GM12878 (cell line): ENCODE data around the gene ARHGEF6. TPM values are rescaled to one million over a fixed set of nuclear protein-coding genes. Genes with fewer than 3 reads are reported as not detected.

Source experiments
- ATAC-seq: fragments of 200-7000 bp; cut with Tn5 transposase; 3 replicates; pipeline ENCODE4 v1.9.1; 2020; ENCODE audit warnings: mild to moderate bottlenecking, moderate library complexity
- BruUV-seq: library from RNA; stranded (reverse); fragments of 400-500 nt; replicated peaks from 2 replicates; lab custom pipeline; 2021; lab: Mats Ljungman, UMichigan
- CTCF ChIA-PET: fragments of 300-600 bp; sonication (Branson Sonifier 250); formaldehyde crosslinking; extraction: SDS; loops from one replicate; lab custom pipeline; 2021; ENCODE audit warnings: inconsistent platforms; lab: Yijun Ruan, JAX
- POLR2A ChIA-PET: fragments of 350-600 bp; formaldehyde crosslinking; extraction: SDS; loops from one replicate; lab custom pipeline; 2021; ENCODE audit warnings: inconsistent platforms; lab: Charles Lee
- RAD21 ChIA-PET: fragments of 300-600 bp; sonication (Branson Sonifier 250); formaldehyde crosslinking; loops from one replicate; lab custom pipeline; 2023; ENCODE audit warnings: antibody characterized with exemption; ENCODE audit not compliant: unreplicated experiment; lab: Charles Lee
- SMC1A ChIA-PET: fragments of 300-600 bp; sonication (Branson Sonifier 250); formaldehyde crosslinking; loops from one replicate; lab custom pipeline; 2023; ENCODE audit not compliant: unreplicated experiment, uncharacterized antibody; lab: Charles Lee
- DNase-seq: peaks from one replicate; pipeline ENCODE4 v3.0.0-alpha.2; 2011; ENCODE audit warnings: low read depth, low spot score
- FAIRE-seq: peaks from 3 replicates; lab custom pipeline; 2011; peaks lifted over from hg19 to GRCh38; lab: Jason Lieb, UNC
- H2AFZ ChIP-seq: 2 replicates; pipeline ENCODE4 v1.6.0; 2011; ENCODE audit warnings: low read depth, low read length, control low read depth; ENCODE audit not compliant: control insufficient read depth
- H3K27ac ChIP-seq: 2 replicates; pipeline ENCODE4 v1.5.1; 2011; ENCODE audit warnings: control low read depth; ENCODE audit not compliant: control insufficient read depth, insufficient read depth
- H3K27me3 ChIP-seq, 2 experiments: replicated peaks in 1 of 2; 2 replicates each; pipeline versions ENCODE4 v1.6.0 to v1.6.1; 2011; ENCODE audit warnings: low read length in 1 of 2; ENCODE audit not compliant: control insufficient read depth in 2 of 2, insufficient read depth in 2 of 2
- H3K36me3 ChIP-seq, 2 experiments: 2 replicates each; pipeline ENCODE4 v1.5.1; 2011; ENCODE audit warnings: low read length in 1 of 2; ENCODE audit not compliant: control insufficient read depth in 2 of 2, insufficient read depth in 2 of 2
- H3K4me1 ChIP-seq: 2 replicates; pipeline ENCODE4 v1.6.1; 2011; ENCODE audit warnings: mild to moderate bottlenecking, low read length, moderate library complexity, mixed read lengths; ENCODE audit not compliant: control insufficient read depth, insufficient read depth
- H3K4me2 ChIP-seq: 2 replicates; pipeline ENCODE4 v1.6.0; 2011; ENCODE audit warnings: control low read depth; ENCODE audit not compliant: control insufficient read depth, insufficient read depth
- H3K4me3 ChIP-seq: fragments of 200-600 bp; sonication (generic); 2 replicates; pipeline ENCODE4 v1.5.1; 2016
- H3K79me2 ChIP-seq: 2 replicates; pipeline ENCODE4 v1.6.0; 2011; ENCODE audit warnings: low read length; ENCODE audit not compliant: control insufficient read depth, insufficient read depth
- H3K9ac ChIP-seq: 2 replicates; pipeline ENCODE4 v1.8.0; 2011; ENCODE audit warnings: low read length, control low read depth, mixed read lengths; ENCODE audit not compliant: control insufficient read depth, insufficient read depth
- H3K9me3 ChIP-seq: replicated peaks from 3 replicates; pipeline ENCODE4 v1.5.1; 2011; ENCODE audit warnings: mild to moderate bottlenecking, low read length; ENCODE audit not compliant: control insufficient read depth, insufficient read depth
- H4K20me1 ChIP-seq: 2 replicates; pipeline ENCODE4 v1.6.0; 2011; ENCODE audit not compliant: control insufficient read depth, insufficient read depth
- ASH2L ChIP-seq: fragments of 300-600, 200-600 bp; sonication (generic); IDR thresholded peaks from 2 replicates; pipeline ENCODE4 v1.6.1; 2017; ENCODE audit warnings: low read depth, mild to moderate bottlenecking, borderline replicate concordance
- BMI1 ChIP-seq: fragments of 450-650 bp; IDR thresholded peaks from 2 replicates; pipeline ENCODE4 v1.6.1; 2016; ENCODE audit warnings: mild to moderate bottlenecking, moderate library complexity, borderline replicate concordance
- CBX5 ChIP-seq: sonication (generic); IDR thresholded peaks from 2 replicates; pipeline ENCODE4 v1.6.1; 2016; ENCODE audit warnings: low read depth, moderate library complexity, mild to moderate bottlenecking, inconsistent platforms
- EGR1 ChIP-seq, 2 experiments: IDR thresholded peaks; 1 replicate in 1 of 2; 2 replicates in 1 of 2; pipeline ENCODE4 v1.6.1; 2011 to 2012; ENCODE audit warnings: low read depth in 2 of 2, low read length in 2 of 2, borderline replicate concordance in 1 of 2, mild to moderate bottlenecking in 1 of 2, moderate library complexity in 1 of 2
- IKZF2 ChIP-seq, 2 experiments: fragments of 450-650 bp; IDR thresholded peaks; 2 replicates each; pipeline ENCODE4 v1.6.1; 2017; ENCODE audit warnings: mild to moderate bottlenecking in 2 of 2, moderate library complexity in 2 of 2
- JUND ChIP-seq: IDR thresholded peaks from 2 replicates; pipeline ENCODE4 v1.6.1; 2012; ENCODE audit warnings: low read depth, mild to moderate bottlenecking, low read length, improper control_type of control experiment, moderate library complexity
- MXI1 ChIP-seq: fragments of 150-350 bp; IDR thresholded peaks from 2 replicates; pipeline ENCODE4 v1.6.1; 2011; ENCODE audit warnings: low read depth, mild to moderate bottlenecking, inconsistent platforms, low read length, improper control_type of control experiment
- SMAD5 ChIP-seq: IDR thresholded peaks from 2 replicates; pipeline ENCODE4 v1.6.1; 2016; ENCODE audit warnings: antibody characterized with exemption, low read depth
- SRF ChIP-seq, 2 experiments: IDR thresholded peaks; 2 replicates each; pipeline ENCODE4 v1.6.1; 2011; ENCODE audit warnings: low read depth in 2 of 2, low read length in 2 of 2, mild to moderate bottlenecking in 1 of 2, moderate library complexity in 1 of 2
- ZNF24 ChIP-seq: fragments of 450-650 bp; IDR thresholded peaks from 2 replicates; pipeline ENCODE4 v1.6.1; 2017; ENCODE audit warnings: antibody characterized with exemption, mild to moderate bottlenecking
- WGBS: methylation state at CpG from one replicate; pipeline ENCODE4 v1.1.6; 2016; ENCODE audit warnings: low lambda C conversion rate; ENCODE audit not compliant: insufficient replicate concordance, insufficient coverage; ENCODE audit errors: missing lambda C conversion rate; 5-methylcytosine and 5-hydroxymethylcytosine counted together
- in situ Hi-C: fragments of 300-500 bp; cut with MboI; formaldehyde crosslinking; loops from 9 replicates; pipeline ENCODE4 v1.14.3; 2018; ENCODE audit warnings: mixed read lengths
- intact Hi-C: fragments of 100-400 bp; cut with micrococcal nuclease; formaldehyde crosslinking; loops from one replicate; pipeline ENCODE4 v1.14.2; 2022; ENCODE audit not compliant: unreplicated experiment
- polyA plus RNA-seq, 11 experiments: library from polyadenylated mRNA; depleted of rRNA in 4 of 11; unstranded in 6 of 11; stranded (reverse) in 5 of 11; fragments of >200 nt; fragmentation: Nextera tagmentation in 4 of 11; fragmentation: Illumina TruSeq in 1 of 11; extraction: Ambion mirVana in 4 of 11; extraction: Trizol in 1 of 11; gene quantifications; 1 replicate in 1 of 11; 2 replicates in 10 of 11; pipeline versions ENCODE4 v1.2.1 to v1.2.3, GENCODE V29; 2011 to 2016; ENCODE audit warnings: inconsistent platforms in 2 of 11, missing spikeins in 2 of 11, low read depth in 1 of 11
- total RNA-seq, 4 experiments: library from RNA; depleted of rRNA in 3 of 4; stranded (reverse); fragments of >200 nt in 3 of 4; fragmentation: Illumina TruSeq in 1 of 4; extraction: Trizol in 1 of 4; gene quantifications; 2 replicates each; pipeline versions ENCODE4 v1.2.1 to v1.2.3, GENCODE V29; 2013 to 2021
- TF ChIP-seq, protein P1 (sequence below): fragments of 150-350 bp; IDR thresholded peaks from 2 replicates; pipeline ENCODE4 v1.6.1; 2016; ENCODE audit warnings: low read depth, low read length
- TF ChIP-seq, protein P2 (sequence below): fragments of 450-650 bp; IDR thresholded peaks from 2 replicates; pipeline ENCODE4 v1.6.1; 2018; ENCODE audit warnings: mild to moderate bottlenecking, low read depth, moderate library complexity; ENCODE audit not compliant: partially characterized antibody
- TF ChIP-seq, protein P3 (sequence below), 3 experiments: IDR thresholded peaks in 2 of 3; conservative IDR thresholded peaks in 1 of 3; 2 replicates each; pipeline ENCODE4 v1.5.1; 2011; ENCODE audit warnings: low read depth in 3 of 3, low read length in 3 of 3, mild to moderate bottlenecking in 3 of 3, control low read depth in 2 of 3, moderate library complexity in 2 of 3, inconsistent platforms in 1 of 3, mixed read lengths in 1 of 3; ENCODE audit not compliant: control insufficient read depth in 2 of 3, insufficient read depth in 1 of 3; ENCODE audit errors: extremely low read depth in 1 of 3
- TF ChIP-seq, protein P4 (sequence below): fragments of 450-650 bp; IDR thresholded peaks from 2 replicates; pipeline ENCODE4 v1.6.1; 2017; ENCODE audit warnings: low read depth, mild to moderate bottlenecking, moderate library complexity

ARHGEF6 gene
- total and polyA plus RNA-seq, 10 of the 15 experiments (the other 5 are each of a cell fraction or from before 2014, with no cell fraction given), result 5.4 to 29.7 (median 18.0) TPM

DNA sequence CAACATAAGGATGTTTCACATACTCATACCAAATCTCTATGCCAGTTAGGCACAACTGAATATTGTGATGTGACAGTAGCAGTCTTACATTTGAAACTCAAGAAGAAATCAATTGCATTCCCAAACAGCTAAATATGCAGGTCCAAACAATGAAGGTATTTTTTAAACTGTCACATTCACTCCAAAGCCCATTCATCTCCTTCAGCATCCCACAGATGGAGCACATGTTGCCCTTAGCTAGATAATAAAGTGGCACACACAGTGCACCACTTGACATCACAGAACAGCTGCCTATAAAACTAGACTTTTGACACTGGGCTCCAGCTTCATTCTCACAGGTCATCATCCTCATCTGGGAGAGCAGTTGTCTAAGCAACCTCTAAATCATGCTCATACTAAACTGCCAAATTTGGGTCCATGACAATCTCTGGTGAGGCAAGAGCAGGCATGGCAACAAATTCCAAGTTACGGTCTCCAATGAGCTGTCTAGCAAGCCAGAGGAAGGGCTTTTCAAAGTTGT, 26.2 kb upstream of the ARHGEF6 start:
- H3K27ac ChIP-seq, result no peak overlapping the region
- no peaks in the 10 kb centered on the region for H3K27me3 ChIP-seq
- H3K79me2 ChIP-seq, result no peaks in the 10 kb centered on the region
- intact Hi-C loops (no loop called here), in situ Hi-C loops (no loop called here)
- no peak overlapping the region for H3K9ac ChIP-seq
- H3K4me2 ChIP-seq, result no peak overlapping the region
- no peaks in the 10 kb centered on the region for H4K20me1 ChIP-seq
- H3K4me3 ChIP-seq, result no peak overlapping the region
- 6% methylated on average over 1 of the region's 1 CpG for WGBS
- DNase-seq, result no peak
- CTCF ChIA-PET, result no interaction called here
- POLR2A ChIA-PET, result no interaction called here
- ATAC-seq, result no peak
- no peak overlapping the region for H2AFZ ChIP-seq
- no peaks in the 10 kb centered on the region for H3K4me1 ChIP-seq
- no TSS peak for BruUV-seq
- SMC1A ChIA-PET, result interaction anchor here (0.6 kb wide), 1 partner anchor 65 kb away, joined by 3 read pairs; no protein-coding TSS in a partner anchor
- H3K9me3 ChIP-seq, result no peaks in the 10 kb centered on the region
- FAIRE-seq, result no peak
- RAD21 ChIA-PET, result interaction anchor here (0.6 kb wide), 1 partner anchor 52 kb away, joined by 4 read pairs; no protein-coding TSS in a partner anchor
- no peaks in the 10 kb centered on the region for H3K36me3 ChIP-seq
- TF ChIP-seq, protein P1, sequence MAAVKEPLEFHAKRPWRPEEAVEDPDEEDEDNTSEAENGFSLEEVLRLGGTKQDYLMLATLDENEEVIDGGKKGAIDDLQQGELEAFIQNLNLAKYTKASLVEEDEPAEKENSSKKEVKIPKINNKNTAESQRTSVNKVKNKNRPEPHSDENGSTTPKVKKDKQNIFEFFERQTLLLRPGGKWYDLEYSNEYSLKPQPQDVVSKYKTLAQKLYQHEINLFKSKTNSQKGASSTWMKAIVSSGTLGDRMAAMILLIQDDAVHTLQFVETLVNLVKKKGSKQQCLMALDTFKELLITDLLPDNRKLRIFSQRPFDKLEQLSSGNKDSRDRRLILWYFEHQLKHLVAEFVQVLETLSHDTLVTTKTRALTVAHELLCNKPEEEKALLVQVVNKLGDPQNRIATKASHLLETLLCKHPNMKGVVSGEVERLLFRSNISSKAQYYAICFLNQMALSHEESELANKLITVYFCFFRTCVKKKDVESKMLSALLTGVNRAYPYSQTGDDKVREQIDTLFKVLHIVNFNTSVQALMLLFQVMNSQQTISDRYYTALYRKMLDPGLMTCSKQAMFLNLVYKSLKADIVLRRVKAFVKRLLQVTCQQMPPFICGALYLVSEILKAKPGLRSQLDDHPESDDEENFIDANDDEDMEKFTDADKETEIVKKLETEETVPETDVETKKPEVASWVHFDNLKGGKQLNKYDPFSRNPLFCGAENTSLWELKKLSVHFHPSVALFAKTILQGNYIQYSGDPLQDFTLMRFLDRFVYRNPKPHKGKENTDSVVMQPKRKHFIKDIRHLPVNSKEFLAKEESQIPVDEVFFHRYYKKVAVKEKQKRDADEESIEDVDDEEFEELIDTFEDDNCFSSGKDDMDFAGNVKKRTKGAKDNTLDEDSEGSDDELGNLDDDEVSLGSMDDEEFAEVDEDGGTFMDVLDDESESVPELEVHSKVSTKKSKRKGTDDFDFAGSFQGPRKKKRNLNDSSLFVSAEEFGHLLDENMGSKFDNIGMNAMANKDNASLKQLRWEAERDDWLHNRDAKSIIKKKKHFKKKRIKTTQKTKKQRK, result no peak
- TF ChIP-seq EGR1 (IDR thresholded peaks at IDR 0.05; ENCODE audit: borderline replicate concordance in 1 of 2, low read depth in 2 of 2, low read length in 2 of 2), result no peak
- TF ChIP-seq MXI1, result no peak
- TF ChIP-seq, protein P2, sequence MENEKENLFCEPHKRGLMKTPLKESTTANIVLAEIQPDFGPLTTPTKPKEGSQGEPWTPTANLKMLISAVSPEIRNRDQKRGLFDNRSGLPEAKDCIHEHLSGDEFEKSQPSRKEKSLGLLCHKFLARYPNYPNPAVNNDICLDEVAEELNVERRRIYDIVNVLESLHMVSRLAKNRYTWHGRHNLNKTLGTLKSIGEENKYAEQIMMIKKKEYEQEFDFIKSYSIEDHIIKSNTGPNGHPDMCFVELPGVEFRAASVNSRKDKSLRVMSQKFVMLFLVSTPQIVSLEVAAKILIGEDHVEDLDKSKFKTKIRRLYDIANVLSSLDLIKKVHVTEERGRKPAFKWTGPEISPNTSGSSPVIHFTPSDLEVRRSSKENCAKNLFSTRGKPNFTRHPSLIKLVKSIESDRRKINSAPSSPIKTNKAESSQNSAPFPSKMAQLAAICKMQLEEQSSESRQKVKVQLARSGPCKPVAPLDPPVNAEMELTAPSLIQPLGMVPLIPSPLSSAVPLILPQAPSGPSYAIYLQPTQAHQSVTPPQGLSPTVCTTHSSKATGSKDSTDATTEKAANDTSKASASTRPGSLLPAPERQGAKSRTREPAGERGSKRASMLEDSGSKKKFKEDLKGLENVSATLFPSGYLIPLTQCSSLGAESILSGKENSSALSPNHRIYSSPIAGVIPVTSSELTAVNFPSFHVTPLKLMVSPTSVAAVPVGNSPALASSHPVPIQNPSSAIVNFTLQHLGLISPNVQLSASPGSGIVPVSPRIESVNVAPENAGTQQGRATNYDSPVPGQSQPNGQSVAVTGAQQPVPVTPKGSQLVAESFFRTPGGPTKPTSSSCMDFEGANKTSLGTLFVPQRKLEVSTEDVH, result no peak
- TF ChIP-seq, protein P3, sequence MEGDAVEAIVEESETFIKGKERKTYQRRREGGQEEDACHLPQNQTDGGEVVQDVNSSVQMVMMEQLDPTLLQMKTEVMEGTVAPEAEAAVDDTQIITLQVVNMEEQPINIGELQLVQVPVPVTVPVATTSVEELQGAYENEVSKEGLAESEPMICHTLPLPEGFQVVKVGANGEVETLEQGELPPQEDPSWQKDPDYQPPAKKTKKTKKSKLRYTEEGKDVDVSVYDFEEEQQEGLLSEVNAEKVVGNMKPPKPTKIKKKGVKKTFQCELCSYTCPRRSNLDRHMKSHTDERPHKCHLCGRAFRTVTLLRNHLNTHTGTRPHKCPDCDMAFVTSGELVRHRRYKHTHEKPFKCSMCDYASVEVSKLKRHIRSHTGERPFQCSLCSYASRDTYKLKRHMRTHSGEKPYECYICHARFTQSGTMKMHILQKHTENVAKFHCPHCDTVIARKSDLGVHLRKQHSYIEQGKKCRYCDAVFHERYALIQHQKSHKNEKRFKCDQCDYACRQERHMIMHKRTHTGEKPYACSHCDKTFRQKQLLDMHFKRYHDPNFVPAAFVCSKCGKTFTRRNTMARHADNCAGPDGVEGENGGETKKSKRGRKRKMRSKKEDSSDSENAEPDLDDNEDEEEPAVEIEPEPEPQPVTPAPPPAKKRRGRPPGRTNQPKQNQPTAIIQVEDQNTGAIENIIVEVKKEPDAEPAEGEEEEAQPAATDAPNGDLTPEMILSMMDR (IDR thresholded peaks at IDR 0.05 in 2 of 3, conservative IDR thresholded peaks at IDR 0.05 in 1 of 3; ENCODE audit: control insufficient read depth in 2 of 3, extremely low read depth in 1 of 3, insufficient read depth in 1 of 3, low read depth in 3 of 3, low read length in 3 of 3), result no peak
- TF ChIP-seq ASH2L, result no peak
- TF ChIP-seq CBX5, result no peak
- no peak for TF ChIP-seq JUND
- no peak for TF ChIP-seq IKZF2 (IDR thresholded peaks at IDR 0.05)
- no peak for TF ChIP-seq SRF (IDR thresholded peaks at IDR 0.05; ENCODE audit: low read depth in 2 of 2, low read length in 2 of 2)
- no peak for TF ChIP-seq BMI1
- TF ChIP-seq SMAD5, result no peak
- TF ChIP-seq, protein P4, sequence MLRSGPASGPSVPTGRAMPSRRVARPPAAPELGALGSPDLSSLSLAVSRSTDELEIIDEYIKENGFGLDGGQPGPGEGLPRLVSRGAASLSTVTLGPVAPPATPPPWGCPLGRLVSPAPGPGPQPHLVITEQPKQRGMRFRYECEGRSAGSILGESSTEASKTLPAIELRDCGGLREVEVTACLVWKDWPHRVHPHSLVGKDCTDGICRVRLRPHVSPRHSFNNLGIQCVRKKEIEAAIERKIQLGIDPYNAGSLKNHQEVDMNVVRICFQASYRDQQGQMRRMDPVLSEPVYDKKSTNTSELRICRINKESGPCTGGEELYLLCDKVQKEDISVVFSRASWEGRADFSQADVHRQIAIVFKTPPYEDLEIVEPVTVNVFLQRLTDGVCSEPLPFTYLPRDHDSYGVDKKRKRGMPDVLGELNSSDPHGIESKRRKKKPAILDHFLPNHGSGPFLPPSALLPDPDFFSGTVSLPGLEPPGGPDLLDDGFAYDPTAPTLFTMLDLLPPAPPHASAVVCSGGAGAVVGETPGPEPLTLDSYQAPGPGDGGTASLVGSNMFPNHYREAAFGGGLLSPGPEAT, result no peak
- TF ChIP-seq ZNF24, result no peak
